Measurements from ENCODE around the gene DUSP28. TPM values are rescaled to one million over a fixed set of nuclear protein-coding genes. Genes with fewer than 3 reads are reported as not detected.

Gene DUSP28
- total and polyA plus RNA-seq, 10 of the 15 experiments (the other 5 are each of a cell fraction or from before 2014, with no cell fraction given), result 2.5 to 12.5 (median 6.4) TPM

DNA sequence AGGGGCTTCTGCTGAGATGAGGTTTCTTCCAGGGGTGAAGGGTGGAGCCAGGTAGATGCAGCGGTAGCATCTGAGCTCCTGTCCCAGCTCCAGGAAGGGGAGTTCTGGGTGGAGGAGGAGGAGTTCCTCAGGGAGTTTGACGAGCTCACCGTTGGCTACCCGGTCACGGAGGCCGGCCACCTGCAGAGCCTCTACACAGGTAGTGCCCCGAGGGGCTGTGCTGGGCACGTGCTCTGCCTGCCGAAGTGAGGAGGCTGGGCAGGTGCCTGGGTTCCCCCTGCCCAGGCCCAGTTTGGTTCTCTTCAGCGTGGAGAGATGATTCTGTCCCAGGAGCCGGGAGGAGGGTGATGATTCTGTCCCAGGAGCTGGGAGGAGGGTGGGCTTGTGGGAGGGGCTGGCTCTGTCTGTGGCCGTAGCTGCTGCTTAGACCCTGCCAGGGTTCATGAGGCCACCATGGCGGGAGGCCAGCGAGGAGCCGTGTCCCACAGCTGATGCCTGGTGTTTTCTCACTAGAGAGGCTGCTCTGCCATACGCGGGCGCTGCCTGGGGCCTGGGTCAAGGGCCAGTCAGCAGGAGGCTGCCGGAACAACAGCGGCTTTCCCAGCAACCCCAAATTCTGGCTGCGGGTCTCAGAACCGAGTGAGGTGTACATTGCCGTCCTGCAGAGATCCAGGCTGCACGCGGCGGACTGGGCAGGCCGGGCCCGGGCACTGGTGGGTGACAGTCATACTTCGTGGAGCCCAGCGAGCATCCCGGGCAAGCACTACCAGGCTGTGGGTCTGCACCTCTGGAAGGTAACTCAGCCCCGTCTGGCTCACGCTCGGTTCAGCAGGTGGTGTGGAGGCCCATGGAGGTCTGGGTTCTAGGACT lies 34.6 kb downstream of the DUSP28 start (continued):
- TF ChIP-seq, protein P1, sequence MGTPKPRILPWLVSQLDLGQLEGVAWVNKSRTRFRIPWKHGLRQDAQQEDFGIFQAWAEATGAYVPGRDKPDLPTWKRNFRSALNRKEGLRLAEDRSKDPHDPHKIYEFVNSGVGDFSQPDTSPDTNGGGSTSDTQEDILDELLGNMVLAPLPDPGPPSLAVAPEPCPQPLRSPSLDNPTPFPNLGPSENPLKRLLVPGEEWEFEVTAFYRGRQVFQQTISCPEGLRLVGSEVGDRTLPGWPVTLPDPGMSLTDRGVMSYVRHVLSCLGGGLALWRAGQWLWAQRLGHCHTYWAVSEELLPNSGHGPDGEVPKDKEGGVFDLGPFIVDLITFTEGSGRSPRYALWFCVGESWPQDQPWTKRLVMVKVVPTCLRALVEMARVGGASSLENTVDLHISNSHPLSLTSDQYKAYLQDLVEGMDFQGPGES (IDR thresholded peaks at IDR 0.05), result no peak
- TF ChIP-seq, protein P2, sequence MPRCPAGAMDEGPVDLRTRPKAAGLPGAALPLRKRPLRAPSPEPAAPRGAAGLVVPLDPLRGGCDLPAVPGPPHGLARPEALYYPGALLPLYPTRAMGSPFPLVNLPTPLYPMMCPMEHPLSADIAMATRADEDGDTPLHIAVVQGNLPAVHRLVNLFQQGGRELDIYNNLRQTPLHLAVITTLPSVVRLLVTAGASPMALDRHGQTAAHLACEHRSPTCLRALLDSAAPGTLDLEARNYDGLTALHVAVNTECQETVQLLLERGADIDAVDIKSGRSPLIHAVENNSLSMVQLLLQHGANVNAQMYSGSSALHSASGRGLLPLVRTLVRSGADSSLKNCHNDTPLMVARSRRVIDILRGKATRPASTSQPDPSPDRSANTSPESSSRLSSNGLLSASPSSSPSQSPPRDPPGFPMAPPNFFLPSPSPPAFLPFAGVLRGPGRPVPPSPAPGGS (IDR thresholded peaks at IDR 0.05; ENCODE audit: borderline replicate concordance, insufficient read depth, low read depth, low read length, poor library complexity, severe bottlenecking), result no peak
- TF ChIP-seq MTA3 (IDR thresholded peaks at IDR 0.05; ENCODE audit: borderline replicate concordance, low read length) (no peak), POLR2AphosphoS5 (IDR thresholded peaks at IDR 0.05; ENCODE audit: low read length) (no peak), MTA2 (IDR thresholded peaks at IDR 0.05; ENCODE audit: low read depth) (no peak), CHD1 (IDR thresholded peaks at IDR 0.05; ENCODE audit: low read depth, low read length) (no peak), ASH2L (IDR thresholded peaks at IDR 0.05; ENCODE audit: borderline replicate concordance, low read depth) (no peak), HCFC1 (IDR thresholded peaks at IDR 0.05; ENCODE audit: low read length) (no peak), CEBPB (IDR thresholded peaks at IDR 0.05; ENCODE audit: borderline replicate concordance in 1 of 2, low read depth in 2 of 2, low read length in 2 of 2) (no peak), PAX5 (IDR thresholded peaks at IDR 0.05; ENCODE audit: borderline replicate concordance, low read depth, low read length) (no peak)
